Natural killer cell (primary cell): ENCODE measurements around the gene GIPC1. TPM values are rescaled to one million over a fixed set of nuclear protein-coding genes. Genes with fewer than 3 reads are reported as not detected.
"Not testable (repeated sequence)": the region's sequence is repeated elsewhere in the genome, so short reads cannot be mapped to it uniquely, and the experiment has no call there.

Source experiments
- ATAC-seq, 3 donors: fragments of 150-1000 bp in 2 of 3; fragments of 200-7000 bp in 1 of 3; cut with Tn5 transposase; 1 replicate in 1 of 3; 2 replicates in 2 of 3; pipeline ENCODE4 v1.10.0; 2021; ENCODE audit warnings: mild to moderate bottlenecking in 2 of 3, moderate library complexity in 2 of 3
- DNase-seq, 2 donors: peaks; one replicate each; pipeline versions ENCODE4 v3.0.0 to v3.0.0-alpha.2; 2013 to 2021; ENCODE audit warnings: mixed read lengths in 1 of 2
- H3K27ac ChIP-seq: one replicate; pipeline ENCODE4 v1.5.1; 2013; ENCODE audit warnings: mild to moderate bottlenecking, low read length
- H3K27me3 ChIP-seq: one replicate; pipeline ENCODE4 v1.6.1; 2013; ENCODE audit warnings: low read length; ENCODE audit not compliant: control insufficient read depth, insufficient read depth
- H3K36me3 ChIP-seq: one replicate; pipeline ENCODE4 v1.6.1; 2013; ENCODE audit warnings: low read length; ENCODE audit not compliant: control insufficient read depth, insufficient read depth
- H3K4me1 ChIP-seq: one replicate; pipeline ENCODE4 v1.6.1; 2013; ENCODE audit warnings: low read length; ENCODE audit not compliant: control insufficient read depth, insufficient read depth
- H3K4me3 ChIP-seq: one replicate; pipeline ENCODE4 v1.5.1; 2013; ENCODE audit warnings: low read length
- H3K9me3 ChIP-seq: one replicate; pipeline ENCODE4 v1.6.1; 2013; ENCODE audit warnings: low read length; ENCODE audit not compliant: control insufficient read depth, insufficient read depth
- H3K27ac Mint-ChIP-seq, 2 donors: one replicate each; pipeline ENCODE4 v1.8.0; 2022; ENCODE audit warnings: mild to moderate bottlenecking in 2 of 2, mixed read lengths in 2 of 2, moderate library complexity in 1 of 2
- H3K27me3 Mint-ChIP-seq, 2 donors: one replicate each; pipeline ENCODE4 v1.8.0; 2022; ENCODE audit warnings: low read depth in 2 of 2, mixed read lengths in 2 of 2
- H3K36me3 Mint-ChIP-seq: one replicate; pipeline ENCODE4 v1.8.0; 2022; ENCODE audit warnings: mixed read lengths
- H3K4me1 Mint-ChIP-seq, 2 donors: one replicate each; pipeline ENCODE4 v1.8.0; 2022; ENCODE audit warnings: mixed read lengths in 2 of 2
- H3K4me3 Mint-ChIP-seq: one replicate; pipeline ENCODE4 v1.8.0; 2022; ENCODE audit warnings: mild to moderate bottlenecking, moderate library complexity, mixed read lengths
- H3K9me3 Mint-ChIP-seq, 2 donors: one replicate each; pipeline ENCODE4 v1.8.0; 2022; ENCODE audit warnings: mixed read lengths in 2 of 2
- CTCF ChIP-seq: fragments of 200-600 bp; IDR thresholded peaks from one replicate; pipeline ENCODE4 v1.8.0; 2022; ENCODE audit warnings: antibody characterized with exemption
- WGBS: methylation state at CpG from one replicate; pipeline ENCODE4 v1.1.7; 2013; ENCODE audit warnings: missing lambda C conversion rate; ENCODE audit not compliant: insufficient coverage; 5-methylcytosine and 5-hydroxymethylcytosine counted together
- intact Hi-C: fragments of 100-400 bp; cut with micrococcal nuclease; formaldehyde crosslinking; loops from one replicate; pipeline ENCODE4 v1.14.2; 2022
- total RNA-seq, 4 donors: library from RNA; stranded (reverse); fragments of 120-200 nt in 1 of 4; gene quantifications; one replicate each; pipeline versions ENCODE4 v1.2.3 to v1.2.4, GENCODE V29; 2013 to 2022

The GIPC1 gene
- total RNA-seq, 3 donors from 2014 or later (not counting 1 experiment from before 2014, with no cell fraction given): 25.3 to 34.5 (median 31.4) TPM

GRCh38 chr19:14467391-14467790, 28.5 kb downstream of the GIPC1 start:
- no peaks in the 10 kb centered on the region for H3K9me3 ChIP-seq
- H3K36me3 Mint-ChIP-seq: no peaks in the 10 kb centered on the region
- H3K27ac Mint-ChIP-seq: peak overlapping the region in 1 of 2 donors; percentile 22
- peaks cover 4 to 9% of the 10 kb centered on the region in 2 donors for H3K4me1 Mint-ChIP-seq
- no peaks in the 10 kb centered on the region for H3K27me3 ChIP-seq
- H3K27me3 Mint-ChIP-seq: no peaks in the 10 kb centered on the region
- H3K9me3 Mint-ChIP-seq: no peaks in the 10 kb centered on the region
- ATAC-seq (no peak), DNase-seq (no peak)
- peaks cover 74% of the 10 kb centered on the region for H3K36me3 ChIP-seq
- H3K4me3 ChIP-seq: no peak overlapping the region
- peaks cover 9% of the 10 kb centered on the region for H3K4me1 ChIP-seq
- no peak for TF ChIP-seq CTCF
- H3K27ac ChIP-seq: no peak overlapping the region
- intact Hi-C loops: no loop called here
- 92% methylated on average over 11 of the region's 12 CpGs for WGBS
- H3K4me3 Mint-ChIP-seq: no peak overlapping the region

GRCh38 chr19:14463747-14464146, 32.2 kb downstream of the GIPC1 start:
- Histone ChIP-seq H3K27ac (no peak overlapping the region), H3K27me3 (no peaks in the 10 kb centered on the region), H3K36me3 (peaks cover 72% of the 10 kb centered on the region), H3K4me1 (peaks cover 19% of the 10 kb centered on the region), H3K9me3 (no peaks in the 10 kb centered on the region), H3K4me3 (no peak overlapping the region)
- ATAC-seq (no peak), DNase-seq (no peak)
- Mint-ChIP-seq H3K4me1 (peaks cover 23 to 24% of the 10 kb centered on the region in 2 donors), H3K36me3 (no peaks in the 10 kb centered on the region), H3K27ac (peak overlapping the region in 1 of 2 donors; percentile 35), H3K4me3 (no peak overlapping the region), H3K9me3 (no peaks in the 10 kb centered on the region), H3K27me3 (no peaks in the 10 kb centered on the region)
- WGBS: 97% methylated on average over 21 of the region's 21 CpGs
- no peak for TF ChIP-seq CTCF
- intact Hi-C loops: no loop called here

- intact Hi-C loops, H3K4me3 Mint-ChIP-seq, H3K27ac Mint-ChIP-seq, H3K27ac ChIP-seq, H3K4me3 ChIP-seq, H3K9me3 Mint-ChIP-seq, ATAC-seq, H3K9me3 ChIP-seq, H3K36me3 Mint-ChIP-seq, DNase-seq, H3K27me3 Mint-ChIP-seq, H3K27me3 ChIP-seq: not testable (repeated sequence)
- WGBS: 87% methylated on average over 5 of the region's 7 CpGs
- peaks cover 29 to 31% of the 10 kb centered on the region in 2 donors for H3K4me1 Mint-ChIP-seq
- H3K4me1 ChIP-seq: peaks cover 28% of the 10 kb centered on the region
- H3K36me3 ChIP-seq: peaks cover 72% of the 10 kb centered on the region
Observed at GRCh38 chr19:14462401-14462800, 33.5 kb downstream of the GIPC1 start.

- peak overlapping the region; percentile 64 to 72 for H3K27ac Mint-ChIP-seq
- intact Hi-C loops: no loop called here
- 99% methylated on average over 2 of the region's 2 CpGs for WGBS
Observed at GRCh38 chr19:14460935-14461334, 35.0 kb downstream of the GIPC1 start.

More at GRCh38 chr19:14460935-14461334, 35.0 kb downstream of the GIPC1 start:
- DNase-seq (no peak), ATAC-seq (no peak)
- Histone ChIP-seq H3K9me3 (no peaks in the 10 kb centered on the region), H3K4me3 (no peak overlapping the region), H3K36me3 (peaks cover 66% of the 10 kb centered on the region), H3K4me1 (peaks cover 28% of the 10 kb centered on the region), H3K27ac (no peak overlapping the region), H3K27me3 (no peaks in the 10 kb centered on the region)
- no peaks in the 10 kb centered on the region for H3K27me3 Mint-ChIP-seq
- TF ChIP-seq CTCF: no peak
- peak overlapping the region; percentile 29 for H3K4me3 Mint-ChIP-seq
- no peaks in the 10 kb centered on the region for H3K36me3 Mint-ChIP-seq
- H3K9me3 Mint-ChIP-seq: no peaks in the 10 kb centered on the region
- H3K4me1 Mint-ChIP-seq: peaks cover 31 to 32% of the 10 kb centered on the region in 2 donors
